Ovary (tissue), 3 donors: ENCODE measurements around the gene AGBL4.

Experiments used
- CTCF ChIP-seq, 3 donors: fragments of 450-650 bp in 2 of 3; fragments of 200-600 bp in 1 of 3; IDR thresholded peaks; one replicate each; pipeline versions ENCODE4 v1.5.1 to v1.8.0; 2016 to 2022; ENCODE audit warnings: antibody characterized with exemption in 3 of 3, mild to moderate bottlenecking in 1 of 3
- POLR2A ChIP-seq: fragments of 450-650 bp; IDR thresholded peaks from one replicate; pipeline ENCODE4 v1.6.1; 2017; ENCODE audit warnings: antibody characterized with exemption, mild to moderate bottlenecking, moderate library complexity
- donor health status: DM: no; HTN: no; CAD: no.

GRCh38 chr1:48777219-48777895, 1246.4 kb downstream of the AGBL4 start:
- TF ChIP-seq POLR2A (no peak), CTCF (IDR thresholded peaks at IDR 0.05) (no peak)
